ENCODE data around the gene SAFB2.

Gene SAFB2

GRCh38 chr19:5622465-5623396, at the start of gene SAFB2, which contains the start of gene SAFB:
SAFB2 (minus strand) TSS chr19:5622776; CDS start chr19:5622715, 61 bp downstream.
SAFB (plus strand) TSS chr19:5623083; CDS start chr19:5623206, 123 bp downstream.
- peak; percentile 100 for DNase-seq (ENCODE audit: low spot score)

GRCh38 chr19:5671600-5671999, 49.0 kb upstream of the SAFB2 start:
- DNase-seq (ENCODE audit: low spot score): no peak

DNA sequence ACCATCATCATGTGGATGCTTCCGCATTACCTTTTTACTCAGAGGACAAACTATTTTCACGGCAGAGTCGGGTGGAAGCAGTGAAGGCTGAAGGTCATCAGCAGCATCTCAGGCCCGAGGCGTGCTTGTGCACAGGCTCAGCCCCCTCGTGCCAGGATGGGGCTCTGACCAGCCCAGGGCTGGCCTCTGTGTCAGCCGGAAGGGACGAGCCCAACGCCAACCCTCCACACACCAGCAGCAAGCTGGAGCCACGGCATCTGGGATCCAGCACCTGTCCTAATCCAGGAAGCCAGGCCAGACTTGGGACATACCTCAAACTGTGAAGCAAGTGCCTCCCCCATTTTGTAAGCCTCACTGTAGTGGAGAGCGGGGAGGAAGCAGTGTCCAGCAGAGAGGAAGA, 46.6 kb upstream of the SAFB2 start:
- DNase-seq (ENCODE audit: low spot score): no peak

DNA sequence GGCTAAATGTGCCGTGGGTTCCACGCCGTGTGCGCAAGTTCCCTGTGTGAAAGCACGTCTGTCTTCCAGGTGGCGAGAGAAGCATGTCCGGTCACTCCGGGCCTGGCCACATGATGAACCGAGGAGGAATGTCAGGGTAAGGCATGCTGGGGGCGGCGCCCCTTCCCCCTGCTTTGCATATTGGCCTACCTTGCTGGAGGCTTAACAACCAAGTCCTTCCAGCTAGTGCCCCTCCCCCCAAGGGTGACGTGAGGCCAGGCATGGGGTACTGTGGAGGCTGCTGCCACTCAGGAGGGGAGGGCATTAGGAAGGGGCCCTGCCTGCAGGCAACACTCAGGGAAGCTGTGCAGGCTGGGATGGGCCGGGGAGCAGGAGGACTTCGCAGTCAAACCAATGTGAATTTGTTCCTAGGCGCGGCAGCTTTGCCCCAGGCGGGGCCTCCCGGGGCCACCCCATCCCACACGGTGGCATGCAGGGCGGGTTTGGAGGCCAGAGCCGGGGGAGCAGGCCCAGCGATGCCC, 45.2 kb upstream of the SAFB2 start:
- DNase-seq (ENCODE audit: low spot score): no peak

- DNase-seq (ENCODE audit: low spot score): no peak
Observed at GRCh38 chr19:5666921-5667610, 44.5 kb upstream of the SAFB2 start.

DNA sequence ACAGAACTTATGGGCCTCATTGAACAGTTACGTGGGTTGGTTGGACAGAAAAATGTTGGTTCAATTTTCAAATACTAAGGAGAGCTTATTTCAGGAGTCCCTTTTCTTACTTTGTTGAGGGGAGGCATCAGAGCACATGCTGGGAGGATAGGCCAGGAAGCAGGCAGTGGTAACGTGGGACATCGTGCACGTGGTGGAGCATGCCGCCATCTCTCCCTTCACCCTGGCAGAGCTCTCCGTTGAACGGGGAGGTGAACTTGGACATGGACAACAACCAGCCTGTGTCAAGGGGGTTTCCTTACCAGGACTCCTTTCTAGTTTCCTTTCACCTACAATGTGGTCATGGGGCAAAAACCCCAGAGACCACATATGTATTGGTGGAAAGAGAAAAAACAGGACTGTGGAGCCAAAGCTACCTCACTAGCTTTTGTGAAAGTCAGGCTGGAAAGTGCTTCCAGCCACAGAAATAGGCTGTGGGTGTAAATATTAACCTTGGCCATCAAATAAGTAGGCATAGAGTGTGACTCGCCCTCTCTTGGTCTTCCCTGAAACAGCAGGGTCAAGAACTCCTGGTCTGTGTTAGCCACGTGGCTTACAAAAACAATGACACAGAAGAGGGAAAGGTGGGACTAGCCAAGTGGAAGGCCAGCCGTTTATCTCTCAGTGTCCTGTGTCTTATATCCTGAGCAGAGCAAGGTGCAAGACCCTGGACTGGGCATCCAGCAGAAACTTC, 43.4 kb upstream of the SAFB2 start:
- no peak for DNase-seq (ENCODE audit: low spot score)

DNA sequence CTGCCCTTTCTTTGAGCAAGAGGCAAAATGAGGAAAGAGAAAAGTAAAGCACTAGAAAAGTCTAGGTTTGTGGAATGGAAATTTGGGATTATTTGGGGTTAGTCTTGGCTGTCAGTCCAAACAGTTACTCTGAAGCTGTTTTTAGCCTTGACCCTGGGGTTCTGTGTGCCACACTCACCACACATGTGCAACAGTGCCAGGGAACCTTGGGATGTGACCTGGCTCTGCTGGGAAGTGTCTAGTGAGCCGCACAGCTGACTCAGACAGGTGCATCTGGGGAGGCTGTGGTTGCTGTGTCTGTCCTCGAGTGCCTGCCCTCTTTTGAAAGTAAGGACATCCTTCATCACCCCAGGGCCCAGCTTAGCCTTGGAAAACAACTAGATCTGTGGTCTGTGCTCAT, 41.9 kb upstream of the SAFB2 start:
- DNase-seq (ENCODE audit: low spot score): no peak

GRCh38 chr19:5663904-5664303, 41.3 kb upstream of the SAFB2 start:
- no peak for DNase-seq (ENCODE audit: low spot score)

DNA sequence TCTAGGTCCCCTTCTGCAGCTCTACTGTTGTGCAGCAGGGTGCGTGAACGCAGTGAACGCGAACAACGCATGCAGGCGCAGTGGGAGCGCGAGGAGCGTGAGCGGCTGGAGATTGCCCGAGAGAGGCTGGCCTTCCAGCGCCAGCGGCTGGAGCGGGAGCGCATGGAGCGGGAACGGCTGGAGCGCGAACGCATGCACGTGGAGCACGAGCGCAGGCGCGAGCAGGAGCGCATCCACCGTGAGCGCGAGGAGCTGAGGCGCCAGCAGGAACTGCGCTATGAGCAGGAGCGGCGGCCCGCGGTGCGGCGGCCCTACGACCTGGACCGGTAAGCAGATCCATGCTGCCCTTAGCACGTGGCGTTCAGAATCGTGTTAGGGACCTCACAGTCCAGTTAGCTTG, 38.9 kb upstream of the SAFB2 start:
- DNase-seq (ENCODE audit: low spot score): no peak

GRCh38 chr19:5655412-5655811, 32.8 kb upstream of the SAFB2 start:
- DNase-seq (ENCODE audit: low spot score): no peak

- DNase-seq (ENCODE audit: low spot score): no peak
Observed at GRCh38 chr19:5654931-5655330, 32.4 kb upstream of the SAFB2 start.

- DNase-seq (ENCODE audit: low spot score): no peak
Observed at GRCh38 chr19:5652261-5652660, 29.7 kb upstream of the SAFB2 start.

DNA sequence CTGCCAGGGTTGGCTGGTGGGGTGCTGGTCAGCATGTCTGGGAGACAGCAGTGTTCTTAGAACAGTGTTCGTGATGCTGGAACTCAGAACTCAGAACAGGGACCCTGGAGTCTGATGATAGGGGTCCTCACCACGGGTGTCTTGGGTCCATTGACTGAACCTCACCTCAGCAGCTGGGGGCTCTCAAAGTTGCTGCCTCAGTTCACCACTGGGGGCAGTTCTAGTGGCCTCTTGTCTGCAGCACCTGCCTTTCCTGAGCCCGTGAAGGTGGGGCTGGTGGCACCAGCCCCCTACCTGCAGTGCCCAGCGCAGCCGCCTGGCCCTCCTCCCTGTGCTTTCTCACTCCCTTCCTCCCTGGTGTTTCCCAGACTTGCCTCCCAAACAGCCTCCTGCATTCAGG, 28.8 kb upstream of the SAFB2 start:
- DNase-seq (ENCODE audit: low spot score): no peak

- no peak for DNase-seq (ENCODE audit: low spot score)
Observed at GRCh38 chr19:5648464-5648863, 25.9 kb upstream of the SAFB2 start.

DNA sequence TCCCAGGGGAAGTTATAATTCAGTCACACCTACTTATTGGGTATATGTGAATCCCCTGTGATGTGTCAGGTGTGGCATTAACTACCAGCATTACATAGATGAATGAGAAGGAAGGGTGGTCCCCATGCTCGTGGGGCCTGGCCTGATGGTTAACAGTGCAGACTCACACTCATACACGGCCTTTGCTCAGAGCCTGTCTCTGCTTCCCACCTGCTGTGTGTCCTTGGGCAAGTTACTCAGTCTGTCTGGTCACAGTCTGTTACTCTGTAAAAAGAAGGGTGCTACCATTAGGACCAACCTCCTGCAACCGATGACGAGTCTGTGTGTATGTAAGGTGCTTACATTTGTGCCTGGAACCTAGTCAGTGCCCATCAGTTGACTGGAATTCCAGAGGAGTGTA, 24.1 kb upstream of the SAFB2 start:
- DNase-seq (ENCODE audit: low spot score): no peak

DNA sequence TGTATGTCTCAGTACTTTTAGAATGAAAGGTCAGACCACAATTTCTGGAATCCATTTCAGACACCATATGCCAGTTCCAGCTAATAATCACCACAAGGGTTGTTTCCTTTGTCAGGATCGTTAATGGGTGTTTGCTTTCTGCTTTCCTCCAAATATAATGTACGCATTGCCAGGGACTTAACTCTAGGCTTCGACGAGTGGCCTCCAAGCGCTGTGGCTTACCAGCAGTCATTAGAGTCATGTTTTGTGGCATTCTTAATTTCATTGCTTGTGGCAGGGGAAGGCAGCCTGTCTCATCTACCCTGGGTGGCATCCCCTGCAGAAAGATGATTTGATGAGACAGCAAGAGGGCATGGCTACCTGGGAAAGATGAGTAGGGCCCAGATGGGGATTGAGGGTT, 22.8 kb upstream of the SAFB2 start:
- DNase-seq (ENCODE audit: low spot score): no peak

DNA sequence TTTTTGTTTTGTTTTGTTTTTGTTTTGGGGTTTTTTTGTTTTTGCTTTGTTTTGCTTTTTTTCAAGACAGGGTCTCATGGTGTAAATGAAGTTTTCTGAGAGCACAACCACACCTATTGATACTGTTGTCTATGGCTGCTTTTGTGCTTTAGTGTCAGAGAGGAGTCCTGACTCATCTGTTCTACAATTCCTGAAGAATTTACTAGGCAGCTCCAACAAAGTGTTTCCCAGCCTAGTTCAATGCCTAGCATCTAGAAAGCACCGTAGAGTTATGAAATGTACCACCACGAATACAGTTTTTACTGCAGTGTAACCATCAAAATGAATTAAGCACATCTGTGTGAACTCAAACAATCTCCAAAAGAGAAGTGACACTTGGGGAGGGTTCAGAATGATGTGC, 21.5 kb upstream of the SAFB2 start:
- no peak for DNase-seq (ENCODE audit: low spot score)

- no peak for DNase-seq (ENCODE audit: low spot score)
Observed at GRCh38 chr19:5643060-5643459, 20.5 kb upstream of the SAFB2 start.

DNA sequence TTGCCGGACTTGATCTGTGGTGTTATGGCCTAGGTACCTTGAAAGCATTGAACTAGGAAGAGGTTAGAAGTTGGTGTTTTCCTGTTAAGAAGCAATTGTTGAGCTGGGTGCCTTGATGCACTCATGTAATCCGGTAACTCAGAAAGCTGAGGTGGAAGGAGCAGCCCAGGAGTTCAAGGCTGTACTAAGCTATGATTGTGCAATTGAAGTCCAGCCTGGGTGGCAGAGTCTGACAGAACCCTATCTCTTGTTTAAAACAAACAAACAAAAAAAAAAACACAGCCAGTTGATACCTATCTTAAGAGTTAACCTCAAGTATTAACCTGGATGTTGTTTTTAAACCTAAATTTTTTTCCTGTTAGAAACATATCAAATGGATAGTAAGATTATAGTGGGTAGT, 19.6 kb upstream of the SAFB2 start:
- DNase-seq (ENCODE audit: low spot score): no peak

GRCh38 chr19:5641171-5641570, 18.6 kb upstream of the SAFB2 start:
- DNase-seq (ENCODE audit: low spot score): no peak

DNA sequence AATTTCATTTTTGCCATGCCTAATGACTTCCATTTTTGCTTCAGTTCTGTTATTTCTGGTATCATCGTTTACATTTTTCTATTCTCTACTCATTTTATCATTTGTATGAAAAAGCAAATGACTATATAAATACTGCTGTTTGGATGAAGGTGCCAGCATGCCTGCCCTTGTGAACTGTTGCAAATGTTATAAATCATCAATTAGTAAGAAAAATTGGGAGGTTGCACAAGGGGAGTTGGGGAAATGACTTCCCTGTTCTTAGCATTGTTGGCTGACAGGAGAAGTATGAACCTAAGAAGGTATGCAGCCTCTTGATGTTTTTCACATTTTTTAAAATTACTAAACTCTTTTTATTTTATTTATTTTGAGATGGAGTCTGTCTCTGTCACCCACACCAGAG, 15.4 kb upstream of the SAFB2 start:
- no peak for DNase-seq (ENCODE audit: low spot score)

DNA sequence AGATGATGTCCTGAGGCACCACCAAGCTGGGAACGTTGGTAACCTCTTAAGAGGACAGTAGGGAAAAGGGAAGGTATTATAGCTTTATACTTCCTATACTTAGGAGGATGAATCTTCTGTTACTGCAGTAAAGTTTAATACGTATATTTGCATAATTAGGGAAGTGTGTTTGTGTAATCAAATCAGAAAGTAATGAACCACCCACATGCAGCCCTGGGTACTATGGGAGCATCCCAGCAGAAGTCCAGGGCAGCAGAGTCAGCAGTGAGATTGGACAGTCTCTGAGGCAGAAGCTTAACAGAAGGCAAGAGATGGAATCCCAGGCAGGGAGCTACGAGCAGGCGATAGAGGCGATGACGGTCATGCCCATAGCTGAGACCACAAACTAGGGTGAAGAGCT, 12.9 kb upstream of the SAFB2 start:
- DNase-seq (ENCODE audit: low spot score): no peak
